GM18868 (cell line): ENCODE measurements around the gene FAM162B.
"Not testable (repeated sequence)": the region's sequence is repeated elsewhere in the genome, so short reads cannot be mapped to it uniquely, and the experiment has no call there.

Experiments
- ATAC-seq: cut with Tn5 transposase; IDR thresholded peaks from one replicate; pipeline ENCODE4 v1.9.1; 2021; ENCODE audit warnings: mild to moderate bottlenecking, moderate library complexity; ENCODE audit not compliant: unreplicated experiment

Gene FAM162B

DNA sequence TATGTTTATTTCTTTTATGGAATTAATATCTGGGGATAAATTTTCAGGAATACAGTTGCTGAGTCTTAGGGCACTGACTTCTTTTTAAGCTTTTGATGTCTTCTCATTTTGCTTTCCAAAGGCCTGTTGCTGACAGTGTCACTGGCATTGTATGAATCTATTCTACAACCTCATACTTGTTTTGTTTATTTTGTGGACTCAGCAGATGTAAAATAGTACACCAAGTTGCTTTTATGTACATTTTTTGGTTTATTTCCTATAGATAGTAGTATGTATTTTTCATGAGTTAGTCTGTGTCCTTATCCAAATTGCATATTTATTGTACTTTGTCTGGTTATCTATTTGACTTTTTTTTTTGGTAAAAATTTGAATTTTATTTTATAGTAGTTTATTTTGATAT, 35.0 kb downstream of the FAM162B start:
- no peak for ATAC-seq

DNA sequence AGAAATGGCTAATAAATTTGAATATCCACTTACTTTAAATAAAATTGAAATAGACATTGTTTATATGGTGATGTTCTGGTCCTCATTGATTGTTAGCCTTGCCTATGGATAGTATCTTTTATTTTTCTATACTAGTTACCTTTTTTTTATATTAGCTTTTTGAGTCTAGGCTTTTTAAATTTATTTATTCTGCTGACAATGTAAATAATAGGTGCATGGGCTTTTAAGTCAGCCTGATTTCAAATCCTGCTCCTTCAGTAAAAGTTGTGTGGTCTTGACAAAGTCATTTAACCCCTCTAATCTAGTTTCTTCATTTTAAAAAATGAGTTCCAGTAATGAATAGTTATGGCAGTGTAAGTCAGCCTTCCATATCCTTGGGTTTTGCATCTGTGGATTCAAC, 38.6 kb downstream of the FAM162B start:
- ATAC-seq, result no peak

DNA sequence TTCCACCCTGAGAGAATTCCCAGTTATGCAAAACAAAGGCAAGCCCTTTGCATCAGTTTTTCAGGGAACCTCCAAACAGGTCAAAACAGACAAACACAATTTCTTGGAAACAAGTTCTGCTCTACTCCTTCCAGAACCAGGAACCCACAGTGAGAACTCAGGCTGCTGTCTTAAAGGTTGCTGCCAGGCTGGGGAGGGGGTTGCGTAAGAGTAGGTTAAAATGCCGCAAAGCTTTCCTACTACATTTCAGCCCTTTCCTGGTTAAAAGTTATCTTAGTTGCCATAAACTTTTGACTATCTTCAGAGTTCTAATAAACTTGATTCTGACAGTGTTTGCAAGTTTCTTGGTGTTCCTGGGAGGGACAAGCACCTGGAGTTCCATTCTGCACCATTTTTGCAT, 50.8 kb downstream of the FAM162B start:
- ATAC-seq, result no peak

GRCh38 chr6:116714296-116714695, 51.2 kb downstream of the FAM162B start:
- no peak for ATAC-seq

- ATAC-seq, result no peak
These were observed 59.6 kb downstream of the FAM162B start for GRCh38 chr6:116705917-116706316.

- not testable (repeated sequence) for ATAC-seq
These were observed 61.6 kb downstream of the FAM162B start for GRCh38 chr6:116703888-116704287.
